Spinal cord (tissue), 10 donors: ENCODE data around the gene CATSPER4. TPM values are rescaled to one million over a fixed set of nuclear protein-coding genes. Genes with fewer than 3 reads are reported as not detected.

Experiments
- DNase-seq, 6 donors: peaks; one replicate each; pipeline versions ENCODE4 v3.0.0 to v3.0.0-alpha.2; 2013 to 2015; ENCODE audit warnings: low spot score in 6 of 6, low read depth in 4 of 6
- H3K27ac ChIP-seq: one replicate; pipeline ENCODE4 v1.5.1; 2013; ENCODE audit warnings: low read depth, low read length, control low read depth
- H3K27me3 ChIP-seq: one replicate; pipeline ENCODE4 v1.6.1; 2013; ENCODE audit warnings: low read length; ENCODE audit not compliant: control insufficient read depth, insufficient read depth
- H3K36me3 ChIP-seq: one replicate; pipeline ENCODE4 v1.6.1; 2013; ENCODE audit warnings: low read length; ENCODE audit not compliant: control insufficient read depth, insufficient read depth
- H3K4me1 ChIP-seq: one replicate; pipeline ENCODE4 v1.6.1; 2013; ENCODE audit warnings: low read length; ENCODE audit not compliant: control insufficient read depth, insufficient read depth
- H3K4me3 ChIP-seq: one replicate; pipeline ENCODE4 v1.5.1; 2013; ENCODE audit warnings: low read depth, low read length, control low read depth
- H3K9me3 ChIP-seq: one replicate; pipeline ENCODE4 v1.6.1; 2013; ENCODE audit warnings: low read length; ENCODE audit not compliant: control insufficient read depth, insufficient read depth
- WGBS: methylation state at CpG from one replicate; pipeline ENCODE4 v1.1.5; 2013; ENCODE audit warnings: missing lambda C conversion rate; ENCODE audit not compliant: insufficient coverage; 5-methylcytosine and 5-hydroxymethylcytosine counted together
- polyA plus RNA-seq, 2 donors: library from polyadenylated mRNA; unstranded; fragments of 120-200 nt; gene quantifications; one replicate each; pipeline ENCODE4 v1.2.1, GENCODE V29; 2013; ENCODE audit not compliant: insufficient read length in 2 of 2
- total RNA-seq, 2 donors: library from RNA; depleted of rRNA in 1 of 2; stranded (reverse); fragments of 120-200 nt in 1 of 2; fragments of >200 nt in 1 of 2; gene quantifications; one replicate each; pipeline versions ENCODE4 v1.2.3 to v1.2.4, GENCODE V29; 2013 to 2014
- donor health status: healthy.

CATSPER4 gene
- total and polyA plus RNA-seq, 4 donors = 0.11 to 0.14 TPM; not detected in 2

DNA sequence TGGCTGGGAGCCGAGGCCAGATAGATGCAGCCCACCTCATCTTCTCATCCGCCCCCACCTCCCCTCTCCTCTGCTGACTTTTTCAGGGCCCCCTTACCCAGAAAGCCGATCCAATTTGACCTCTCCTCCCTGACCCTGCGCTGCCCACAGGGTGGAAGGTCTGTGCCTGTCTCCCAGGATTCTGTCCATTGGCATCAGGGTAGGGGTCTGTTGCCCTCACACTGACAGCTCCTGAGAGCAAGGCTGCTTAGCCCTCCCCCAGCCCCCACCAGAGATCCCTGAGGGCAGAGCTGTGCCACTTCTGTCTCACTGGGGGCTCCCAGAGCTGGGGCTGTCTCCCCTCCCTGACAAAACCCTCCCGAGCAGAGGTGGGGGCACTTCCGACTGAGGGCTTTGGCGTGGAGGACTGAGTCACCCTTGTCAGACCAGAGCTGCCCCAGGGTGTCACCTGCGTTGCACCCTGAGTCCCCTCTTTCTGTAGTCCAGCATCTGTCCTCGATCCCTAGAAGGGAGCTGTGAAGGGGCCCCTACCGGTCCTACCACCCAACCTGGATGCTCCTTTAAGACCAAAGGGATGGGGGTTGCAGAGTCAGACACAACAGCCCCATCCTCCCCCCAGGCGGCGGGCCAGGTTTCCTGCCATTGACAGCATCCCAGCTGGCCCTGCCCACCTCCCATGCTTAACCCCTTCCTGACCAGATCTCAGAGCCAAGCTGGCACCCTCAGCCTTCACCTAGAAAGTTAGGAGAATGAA is 33.9 kb upstream of the CATSPER4 start:
- Histone ChIP-seq H3K27ac (no peak overlapping the region), H3K4me3 (no peak overlapping the region), H3K27me3 (peaks cover 12% of the 10 kb centered on the region), H3K4me1 (peaks cover 47% of the 10 kb centered on the region), H3K9me3 (no peaks in the 10 kb centered on the region), H3K36me3 (no peaks in the 10 kb centered on the region)
- peak in 2 of 6 donors; percentile 61 for DNase-seq
- 25% methylated on average over 11 of the region's 12 CpGs for WGBS

DNA sequence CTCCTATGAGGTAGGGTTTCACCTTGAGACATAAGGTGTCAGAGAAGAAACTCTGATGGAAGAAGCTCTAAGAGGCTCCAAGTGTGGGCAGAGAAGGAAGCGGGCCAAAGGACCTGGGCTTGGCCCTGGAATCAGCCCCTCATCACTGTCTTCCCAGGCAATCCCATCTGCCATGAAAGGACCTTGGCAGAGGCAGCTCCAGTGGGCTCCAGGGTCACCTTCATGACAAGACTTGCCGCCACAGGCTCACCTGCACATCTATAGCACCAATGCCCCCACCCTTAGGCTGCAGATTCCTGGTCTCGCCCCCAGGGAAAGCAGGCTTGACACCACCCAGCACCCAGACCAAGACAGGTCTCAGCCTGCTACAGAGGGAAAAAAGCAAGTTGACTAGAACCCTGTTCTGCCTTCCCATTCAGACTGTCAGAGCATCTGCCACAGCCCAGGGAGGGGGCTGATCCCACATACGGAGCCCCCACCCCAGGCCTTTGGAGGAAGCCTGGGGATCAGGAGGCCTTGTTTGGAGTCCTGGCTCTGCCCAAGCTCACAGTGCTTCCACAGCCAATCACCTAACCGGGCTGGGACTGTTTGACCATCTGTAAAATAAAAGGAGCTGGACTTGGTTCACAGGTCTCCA is 32.0 kb upstream of the CATSPER4 start:
- Histone ChIP-seq H3K27me3 (peaks cover 14% of the 10 kb centered on the region), H3K4me3 (no peak overlapping the region), H3K9me3 (no peaks in the 10 kb centered on the region), H3K36me3 (no peaks in the 10 kb centered on the region), H3K27ac (no peak overlapping the region), H3K4me1 (peaks cover 53% of the 10 kb centered on the region)
- DNase-seq = no peak
- WGBS = 84% methylated on average over 4 of the region's 5 CpGs

DNA sequence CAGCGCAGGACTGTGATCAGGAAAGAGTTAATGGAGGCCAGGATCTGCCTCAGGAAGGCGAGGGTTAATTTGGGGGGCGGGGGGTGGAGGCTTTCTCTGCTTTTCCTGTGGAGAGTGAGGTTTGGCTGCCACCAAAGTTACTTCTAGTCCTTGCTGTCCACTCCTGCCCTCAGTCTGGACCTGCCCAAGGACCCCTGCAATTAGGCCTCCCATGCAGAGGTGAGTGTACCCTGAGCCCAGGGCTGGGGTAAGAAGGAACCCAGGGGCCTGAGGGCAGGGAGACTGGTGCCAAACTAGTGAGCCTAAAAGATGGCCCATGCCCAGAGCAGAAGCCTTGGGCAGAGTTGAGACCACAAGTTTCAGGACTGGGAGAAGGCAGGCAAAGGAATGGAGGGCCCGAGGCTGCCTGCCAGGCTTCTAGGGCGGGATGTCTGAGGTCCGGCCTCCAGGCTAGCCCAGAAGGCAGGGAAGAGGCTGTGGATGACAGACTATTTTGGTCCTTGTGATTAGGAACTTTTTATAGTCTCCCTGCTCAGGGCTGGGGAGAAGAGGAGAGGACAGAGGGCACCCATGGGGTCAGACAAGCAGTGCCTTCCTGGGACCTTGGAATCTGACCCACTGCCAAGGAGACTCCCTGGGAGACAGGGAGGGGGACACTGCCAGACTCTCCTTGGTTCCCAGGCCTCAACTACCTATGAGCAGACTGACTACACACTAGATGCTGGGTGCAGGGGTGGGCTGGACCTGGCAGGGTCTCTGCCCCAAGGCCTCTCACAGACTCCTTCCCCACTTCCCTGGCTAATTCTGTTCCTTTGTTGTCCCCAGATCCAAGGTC is 31.3 kb upstream of the CATSPER4 start, which contains the start of gene FAM110D:
FAM110D (plus strand) TSS at position 172 of the 835 bp plus-strand sequence. CDS start 2,213 bp downstream, outside the sequence.
- H3K4me3 ChIP-seq = peak within 1 kb of the TSS; percentile 11
- peaks cover 58% of the 10 kb centered on the region for H3K4me1 ChIP-seq
- WGBS = 36% methylated on average over 6 of the region's 6 CpGs
- H3K27ac ChIP-seq = no peak within 1 kb of the TSS
- no peak for DNase-seq
- peaks cover 14% of the 10 kb centered on the region for H3K27me3 ChIP-seq
- no peaks in the 10 kb centered on the region for H3K36me3 ChIP-seq
- H3K9me3 ChIP-seq = no peaks in the 10 kb centered on the region

DNA sequence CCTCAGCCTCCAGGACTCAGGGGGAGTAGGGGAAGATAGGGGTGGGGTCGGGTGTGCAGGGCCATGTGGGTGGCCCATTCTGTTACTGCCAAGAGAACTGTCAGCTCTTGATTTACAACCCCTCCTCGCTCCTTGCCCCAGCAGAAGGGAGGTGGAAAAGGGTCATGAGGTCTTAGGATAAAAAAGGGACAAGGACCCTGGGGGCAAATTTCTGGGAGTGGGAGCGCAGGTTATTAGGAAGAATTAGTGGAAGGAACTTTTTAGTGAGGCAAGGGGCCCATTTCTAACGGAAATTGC is 30.7 kb upstream of the CATSPER4 start:
- Histone ChIP-seq H3K9me3 (no peaks in the 10 kb centered on the region), H3K27me3 (peaks cover 14% of the 10 kb centered on the region), H3K4me3 (no peak overlapping the region), H3K4me1 (peaks cover 62% of the 10 kb centered on the region), H3K27ac (no peak overlapping the region), H3K36me3 (no peaks in the 10 kb centered on the region)
- 60% methylated on average over 1 of the region's 4 CpGs for WGBS
- no peak for DNase-seq

DNA sequence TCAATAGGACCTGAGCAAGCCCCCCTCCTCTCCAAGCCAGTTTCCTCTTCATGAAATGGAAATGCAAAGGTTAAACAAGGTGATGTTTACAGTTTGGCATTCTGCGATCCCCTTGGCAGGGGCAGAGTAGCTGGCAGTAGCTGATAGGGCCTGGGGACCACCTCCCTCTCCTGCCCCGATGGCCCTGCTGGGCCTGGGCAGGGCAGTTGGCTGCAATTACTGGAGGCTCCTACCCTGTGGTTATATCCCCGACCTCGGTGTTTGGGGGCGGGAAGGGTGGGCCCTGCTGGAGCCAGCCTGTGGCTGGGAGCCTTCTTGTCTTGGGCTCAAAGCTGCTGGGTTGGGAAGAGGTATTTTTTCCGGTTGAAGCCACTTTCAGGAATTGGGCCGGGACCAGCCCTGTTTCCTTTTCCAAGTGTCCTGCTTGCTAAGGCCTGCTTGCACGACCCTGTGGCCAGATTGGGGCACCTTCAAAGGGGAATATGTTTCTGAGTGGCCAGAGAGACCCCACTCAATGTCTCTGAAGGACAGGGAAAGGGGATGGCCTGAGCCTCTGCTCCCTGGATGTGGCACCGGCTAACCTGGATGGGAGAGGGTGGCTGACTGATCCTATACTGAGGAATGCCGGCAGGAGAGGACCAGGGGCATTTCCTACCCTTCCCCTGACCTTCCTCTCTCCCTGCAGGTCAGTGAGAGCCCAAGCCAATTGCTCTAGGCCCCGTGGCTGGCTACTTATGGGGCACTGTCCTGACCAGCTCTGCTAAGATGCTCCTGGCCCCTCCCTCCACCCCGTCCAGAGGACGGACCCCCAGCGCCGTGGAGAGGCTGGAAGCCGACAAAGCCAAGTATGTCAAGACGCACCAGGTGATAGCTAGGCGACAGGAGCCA is 29.6 kb upstream of the CATSPER4 start:
- H3K4me1 ChIP-seq = peaks cover 56% of the 10 kb centered on the region

DNA sequence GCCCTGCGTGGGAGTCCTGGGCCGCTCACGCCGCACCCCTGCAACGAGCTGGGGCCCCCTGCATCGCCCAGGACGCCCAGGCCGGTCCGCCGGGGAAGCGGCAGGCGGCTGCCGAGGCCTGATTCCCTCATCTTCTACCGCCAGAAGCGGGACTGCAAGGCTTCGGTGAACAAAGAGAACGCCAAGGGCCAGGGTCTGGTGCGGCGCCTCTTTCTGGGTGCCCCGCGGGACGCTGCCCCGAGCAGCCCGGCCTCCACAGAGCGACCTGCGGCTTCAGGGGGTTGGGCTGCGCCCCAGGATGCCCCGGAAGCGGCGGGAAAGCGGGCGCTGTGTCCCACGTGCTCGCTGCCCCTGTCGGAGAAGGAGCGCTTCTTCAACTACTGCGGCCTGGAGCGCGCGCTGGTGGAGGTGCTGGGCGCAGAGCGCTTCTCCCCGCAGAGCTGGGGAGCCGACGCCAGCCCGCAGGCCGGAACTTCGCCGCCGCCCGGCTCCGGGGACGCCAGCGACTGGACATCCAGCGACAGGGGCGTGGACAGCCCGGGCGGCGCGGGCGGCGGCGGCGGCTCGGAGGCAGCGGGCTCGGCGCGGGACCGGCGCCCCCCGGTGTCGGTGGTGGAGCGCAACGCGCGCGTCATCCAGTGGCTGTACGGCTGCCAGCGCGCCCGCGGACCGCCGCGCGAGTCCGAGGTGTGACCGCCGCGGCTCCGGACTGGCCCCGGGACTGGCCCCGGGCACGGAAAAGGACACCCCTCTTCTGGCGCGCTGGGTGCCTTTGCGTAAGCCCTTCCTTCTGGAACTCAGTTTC is 28.8 kb upstream of the CATSPER4 start:
- H3K36me3 ChIP-seq = no peaks in the 10 kb centered on the region
- WGBS = under 1% methylated on average over 98 of the region's 98 CpGs
- H3K4me3 ChIP-seq = peak overlapping the region; percentile 40
- H3K9me3 ChIP-seq = no peaks in the 10 kb centered on the region
- peaks cover 4% of the 10 kb centered on the region for H3K27me3 ChIP-seq
- peak in 2 of 6 donors; percentile 82 to 83 for DNase-seq
- no peak overlapping the region for H3K27ac ChIP-seq
- peaks cover 48% of the 10 kb centered on the region for H3K4me1 ChIP-seq

More for the DNA sequence above, 29.6 kb upstream of the CATSPER4 start:
- WGBS = 31% methylated on average over 18 of the region's 18 CpGs
- no peaks in the 10 kb centered on the region for H3K36me3 ChIP-seq
- no peaks in the 10 kb centered on the region for H3K9me3 ChIP-seq
- H3K27me3 ChIP-seq = peaks cover 13% of the 10 kb centered on the region
- H3K4me3 ChIP-seq = peak overlapping the region; percentile 40
- no peak for DNase-seq
- no peak overlapping the region for H3K27ac ChIP-seq

DNA sequence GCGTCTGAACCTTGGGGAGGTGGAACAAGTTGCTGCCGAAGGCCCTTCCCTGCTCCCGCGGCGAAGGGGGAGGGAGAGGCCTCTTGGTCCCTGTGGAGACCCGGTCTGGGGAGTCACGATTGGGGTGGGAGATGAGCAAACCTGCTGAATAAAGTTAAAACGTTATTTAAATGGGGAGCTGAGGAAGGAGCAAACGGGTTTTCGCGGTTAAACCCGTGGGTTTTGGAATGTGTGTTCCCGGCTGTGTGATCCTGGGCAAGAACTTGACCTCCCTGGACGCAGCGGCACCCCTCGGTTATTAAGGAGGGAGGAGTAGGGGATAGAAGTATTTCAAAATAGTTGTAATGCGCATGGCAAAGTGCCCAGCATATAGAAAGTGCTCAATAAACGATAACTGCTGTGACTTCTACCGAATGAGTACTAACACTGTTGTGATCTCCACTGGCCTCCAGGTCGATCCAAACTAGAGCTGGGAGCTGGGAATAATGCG is 28.1 kb upstream of the CATSPER4 start:
- WGBS = 39% methylated on average over 21 of the region's 21 CpGs
- no peaks in the 10 kb centered on the region for H3K36me3 ChIP-seq
- DNase-seq = no peak
- peaks cover 4% of the 10 kb centered on the region for H3K27me3 ChIP-seq
- peak overlapping the region; percentile 35 for H3K4me3 ChIP-seq
- H3K9me3 ChIP-seq = no peaks in the 10 kb centered on the region
- peaks cover 43% of the 10 kb centered on the region for H3K4me1 ChIP-seq
- no peak overlapping the region for H3K27ac ChIP-seq

DNA sequence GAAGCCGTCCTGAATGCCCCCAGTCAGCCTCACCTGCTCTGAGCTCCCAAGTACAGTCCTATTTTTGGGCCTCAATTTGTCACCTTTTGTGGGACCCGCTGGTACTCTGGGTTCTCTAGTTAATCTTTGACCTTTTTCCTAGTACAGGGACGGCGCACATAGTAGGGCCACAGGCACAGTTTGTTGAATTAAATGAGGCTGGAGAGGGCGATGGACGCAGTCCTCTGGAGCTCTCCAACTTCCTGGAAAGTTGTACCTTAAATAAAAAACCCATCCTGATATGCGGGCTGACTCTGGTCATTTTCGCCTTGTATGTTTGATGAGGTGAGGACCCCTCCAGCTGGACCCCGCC is 26.7 kb upstream of the CATSPER4 start:
- WGBS = 72% methylated on average over 4 of the region's 9 CpGs
- peaks cover 4% of the 10 kb centered on the region for H3K27me3 ChIP-seq
- H3K36me3 ChIP-seq = no peaks in the 10 kb centered on the region
- peaks cover 43% of the 10 kb centered on the region for H3K4me1 ChIP-seq
- H3K4me3 ChIP-seq = no peak overlapping the region
- DNase-seq = no peak
- no peaks in the 10 kb centered on the region for H3K9me3 ChIP-seq
- H3K27ac ChIP-seq = no peak overlapping the region
